DMS53 (cell line): ENCODE results near the gene LENEP.

Source experiments
- DNase-seq: peaks from one replicate; lab custom pipeline; 2025; lab: John Stamatoyannopoulos, UW

LENEP gene, protein sequence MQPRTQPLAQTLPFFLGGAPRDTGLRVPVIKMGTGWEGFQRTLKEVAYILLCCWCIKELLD

DNA sequence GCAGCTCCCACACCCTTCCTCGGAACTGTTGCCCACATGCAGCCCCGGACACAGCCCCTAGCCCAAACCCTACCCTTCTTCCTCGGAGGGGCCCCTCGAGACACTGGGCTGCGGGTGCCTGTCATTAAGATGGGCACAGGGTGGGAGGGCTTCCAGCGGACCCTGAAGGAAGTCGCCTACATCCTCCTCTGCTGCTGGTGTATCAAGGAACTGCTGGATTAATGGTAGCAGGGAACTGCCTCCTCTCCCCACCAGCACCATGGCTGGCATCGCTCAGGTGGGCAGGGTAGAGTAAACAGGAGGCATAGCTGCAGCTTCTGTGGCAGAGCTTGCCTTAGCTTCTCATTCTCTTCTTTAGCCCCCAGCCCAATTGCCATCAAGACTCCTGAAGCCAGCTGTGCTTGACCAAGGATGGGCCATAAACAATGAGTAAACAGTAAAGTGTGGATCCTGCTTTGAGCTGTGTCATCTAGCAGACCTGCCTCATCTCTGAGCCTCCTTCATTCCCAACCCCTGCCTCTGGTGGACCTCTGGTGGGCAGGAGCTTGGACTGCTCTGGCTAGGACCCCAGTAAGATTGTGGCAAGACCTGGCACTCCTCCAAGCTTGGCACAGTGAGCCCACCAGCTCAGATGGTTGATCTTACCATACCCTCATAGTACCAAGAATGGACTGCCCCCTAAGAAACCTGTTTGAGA, at the start of gene LENEP:
TSS of gene LENEP (plus strand) at position 15 of the 697 bp plus-strand sequence. CDS start at position 37, 22 bp downstream.
- DNase-seq, result peak; percentile 43

DNA sequence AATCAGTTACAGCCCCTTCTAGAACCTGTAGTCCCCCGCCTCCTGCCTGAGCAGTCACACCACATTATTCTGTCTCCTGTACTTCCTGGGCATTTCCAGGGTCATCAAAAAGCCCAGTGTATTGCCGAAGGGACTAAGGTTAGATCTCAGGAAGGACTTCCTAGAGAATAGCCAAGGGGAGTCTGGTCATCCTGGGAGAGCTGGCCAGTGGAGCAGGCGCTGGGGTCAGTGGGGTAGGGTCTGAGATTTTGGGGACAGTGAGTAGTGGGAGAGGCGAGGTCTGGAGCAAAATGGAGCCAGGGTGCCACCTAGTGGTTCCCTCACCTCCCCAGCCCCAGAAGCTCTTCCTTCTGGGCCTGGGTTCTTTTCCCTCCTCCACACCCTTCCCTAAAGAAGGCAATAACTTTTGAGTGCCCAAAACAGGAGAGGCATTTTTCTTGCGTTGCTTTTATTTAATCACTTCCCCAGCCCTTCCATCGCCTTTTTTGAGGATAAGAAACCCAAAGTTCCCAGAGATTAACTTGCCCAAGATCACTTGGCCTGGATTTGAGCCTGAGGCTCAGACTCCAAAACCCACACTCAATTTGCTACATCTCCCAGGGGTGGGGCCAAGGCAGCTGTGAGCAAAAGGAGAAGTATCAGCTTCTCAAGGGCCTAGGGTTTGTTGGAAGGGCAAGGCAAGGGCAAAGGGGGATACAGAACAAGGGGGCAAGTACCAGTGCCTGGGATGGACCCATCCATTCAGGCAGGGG, 49.6 kb upstream of the LENEP start:
- peak; percentile 59 for DNase-seq

DNA sequence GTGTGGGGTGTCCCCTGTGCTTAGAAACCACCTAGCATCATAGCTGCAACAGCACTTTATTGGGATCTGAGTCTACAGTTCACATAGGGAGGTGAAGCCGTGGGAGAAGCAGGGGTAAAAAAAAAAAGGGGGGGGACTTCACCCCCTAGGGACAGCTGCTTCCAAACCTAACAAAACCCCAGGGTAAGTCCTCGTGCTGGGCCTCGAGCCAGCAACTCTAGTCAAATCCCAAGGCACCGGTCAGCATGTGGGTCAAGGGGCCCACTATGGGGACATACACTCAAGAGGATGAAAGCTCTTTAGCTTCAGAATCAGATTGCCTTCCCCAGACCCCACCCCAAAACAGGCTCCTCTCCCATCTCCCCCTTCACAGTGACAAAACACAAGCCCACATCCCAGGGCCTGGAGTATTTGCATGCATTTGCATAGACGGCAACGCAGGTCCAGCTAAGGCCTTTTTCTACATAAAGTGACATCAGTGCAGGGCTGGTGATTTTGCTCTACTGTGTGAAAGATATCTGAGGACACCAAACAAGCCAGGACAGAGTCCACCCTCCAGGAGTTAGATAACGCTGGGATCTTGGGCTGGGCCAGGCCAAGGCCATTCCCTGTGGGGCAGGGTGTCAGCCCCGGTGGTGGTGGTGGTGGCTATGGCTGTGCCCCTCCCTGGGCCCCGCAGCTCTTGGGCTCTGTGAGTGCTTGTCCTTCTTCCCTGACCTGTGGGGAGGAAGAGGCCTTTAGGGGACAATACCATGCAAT, 48.8 kb upstream of the LENEP start:
- no peak for DNase-seq

DNA sequence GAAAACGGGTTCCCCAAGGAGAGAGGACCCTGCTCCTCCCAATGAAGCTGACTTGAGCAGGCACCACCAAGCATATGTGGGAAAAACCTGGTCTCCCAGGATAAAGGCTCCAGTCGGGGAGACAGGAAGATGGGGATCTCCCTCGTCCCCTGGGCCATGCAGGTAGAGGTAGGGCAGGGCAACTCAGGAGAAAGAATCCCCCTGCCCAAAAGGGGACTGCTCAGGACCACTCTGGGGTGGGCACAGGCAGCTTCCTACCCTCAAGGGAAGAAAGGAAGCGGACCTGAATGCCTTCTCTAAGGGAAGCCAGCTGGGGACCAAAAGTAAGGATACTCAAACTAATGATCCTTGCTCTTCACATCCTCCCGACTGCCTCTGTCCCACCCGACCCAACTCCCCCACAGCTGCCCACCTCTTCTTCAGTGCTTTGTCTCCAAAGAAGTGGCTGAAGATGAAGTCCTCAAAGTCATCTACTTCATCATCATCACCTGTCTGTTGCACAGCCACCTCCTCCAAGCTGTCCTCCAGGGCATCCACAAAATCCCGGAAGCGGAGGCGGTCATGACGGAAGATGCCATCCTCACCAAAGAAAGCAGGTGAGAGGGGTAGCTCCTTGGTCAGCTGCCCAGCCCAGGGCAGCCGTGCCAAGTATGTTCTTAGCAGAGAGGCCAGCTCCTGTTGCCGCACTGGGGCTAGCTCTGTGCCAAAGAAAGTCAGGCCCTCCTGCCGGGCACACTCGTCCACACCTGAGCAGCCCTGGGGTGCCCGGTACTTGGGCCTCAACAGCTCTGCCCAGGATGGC, 48.0 kb upstream of the LENEP start:
- DNase-seq, result no peak

DNA sequence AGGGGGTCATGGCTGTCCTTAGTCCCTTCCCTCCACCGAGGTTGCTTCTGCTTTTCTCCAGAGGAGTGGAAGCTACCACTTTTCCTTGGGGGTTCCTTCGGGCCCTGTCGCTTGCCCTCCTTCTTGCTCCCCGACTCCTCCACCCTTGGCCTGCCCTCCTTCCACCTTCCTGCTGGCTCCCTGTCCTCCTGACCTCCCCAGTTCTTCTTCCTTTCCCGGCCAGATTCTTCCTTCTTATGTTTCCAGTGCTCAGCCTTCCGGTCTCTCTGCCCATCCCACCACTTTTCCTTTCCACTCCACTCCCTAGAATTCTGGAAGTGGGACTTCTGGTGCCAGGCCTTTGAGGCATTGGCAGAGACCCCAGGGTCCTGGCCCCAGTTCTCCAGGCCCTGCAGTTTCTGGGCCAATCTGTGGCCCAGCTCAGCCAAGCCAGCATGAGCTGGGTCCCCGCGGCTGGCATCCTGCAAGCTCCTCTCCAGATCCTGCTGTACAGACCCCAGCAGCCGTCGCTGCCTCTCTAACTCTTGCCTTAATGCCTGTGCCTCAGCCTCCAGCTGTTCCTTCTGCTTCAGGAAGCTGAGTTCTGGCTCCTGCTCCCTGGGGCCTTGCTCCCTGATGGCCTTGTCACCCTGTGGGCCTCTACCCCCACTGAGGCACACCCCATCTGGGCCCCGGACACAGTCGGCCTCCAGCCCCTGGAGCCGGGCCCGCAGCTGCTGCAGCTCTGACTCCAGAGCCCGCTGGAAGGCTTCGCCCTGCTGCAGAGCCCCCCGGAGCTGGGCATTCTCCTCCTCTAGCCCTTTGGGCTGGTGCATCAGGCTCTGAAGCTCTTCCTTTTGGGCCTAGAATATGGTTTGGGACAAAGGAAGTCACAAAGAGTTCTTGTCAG, 47.2 kb upstream of the LENEP start:
- no peak for DNase-seq

DNA sequence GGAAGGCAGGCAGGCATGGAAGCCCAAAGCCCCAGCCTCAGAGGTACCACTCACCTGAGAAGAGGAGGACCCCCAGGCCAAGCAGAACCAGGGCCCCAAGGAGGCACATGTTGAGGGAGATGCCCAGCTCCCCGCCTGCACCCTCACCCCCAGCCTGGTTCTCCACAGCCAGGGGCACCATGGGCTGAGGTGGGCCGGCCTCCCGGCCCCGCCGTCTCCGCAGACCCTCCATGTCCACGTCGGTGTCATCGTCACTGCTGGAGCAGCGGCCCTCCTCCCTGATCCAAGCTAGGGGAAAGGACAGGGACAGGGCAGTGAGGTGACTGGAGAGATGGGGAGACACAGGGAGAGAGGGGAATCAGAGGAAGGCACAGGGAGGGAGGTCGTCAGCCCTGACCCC, 45.3 kb upstream of the LENEP start:
- no peak for DNase-seq

DNA sequence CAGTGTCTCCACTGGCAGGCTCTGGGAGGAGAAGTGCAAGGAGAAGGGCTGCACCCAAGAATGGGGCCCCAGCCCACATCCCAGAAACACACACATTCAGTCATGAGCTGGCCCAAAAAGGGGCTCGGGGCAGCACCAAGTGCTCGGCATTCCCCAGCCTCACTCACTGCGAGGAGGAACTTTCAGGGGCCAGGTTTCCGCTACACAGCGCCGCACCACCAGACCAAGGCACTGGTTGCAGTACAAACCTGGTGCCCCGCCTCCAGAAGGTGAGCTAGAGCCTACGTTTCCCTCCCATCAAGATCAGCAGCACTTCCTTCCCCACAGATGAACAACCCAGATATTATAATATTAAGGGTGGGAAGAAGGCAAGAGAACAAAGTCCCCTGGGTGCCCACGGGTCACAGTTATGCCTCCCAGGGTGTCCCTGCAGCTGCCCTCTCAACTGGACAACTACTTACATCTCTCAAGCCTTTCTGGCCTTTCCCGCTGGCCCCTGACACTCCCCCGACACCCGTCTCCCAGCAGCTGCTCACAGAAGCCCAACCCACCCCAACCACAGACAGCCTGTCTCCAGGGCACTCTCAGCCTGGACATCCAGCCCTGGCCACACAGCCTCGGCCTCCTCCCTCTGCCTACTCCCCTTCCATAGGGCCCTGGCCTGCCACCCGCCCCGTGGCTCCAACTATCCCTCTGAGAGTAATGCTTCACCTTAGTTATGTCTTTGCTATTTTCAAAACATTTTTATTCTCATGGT, 41.3 kb upstream of the LENEP start:
- no peak for DNase-seq

DNA sequence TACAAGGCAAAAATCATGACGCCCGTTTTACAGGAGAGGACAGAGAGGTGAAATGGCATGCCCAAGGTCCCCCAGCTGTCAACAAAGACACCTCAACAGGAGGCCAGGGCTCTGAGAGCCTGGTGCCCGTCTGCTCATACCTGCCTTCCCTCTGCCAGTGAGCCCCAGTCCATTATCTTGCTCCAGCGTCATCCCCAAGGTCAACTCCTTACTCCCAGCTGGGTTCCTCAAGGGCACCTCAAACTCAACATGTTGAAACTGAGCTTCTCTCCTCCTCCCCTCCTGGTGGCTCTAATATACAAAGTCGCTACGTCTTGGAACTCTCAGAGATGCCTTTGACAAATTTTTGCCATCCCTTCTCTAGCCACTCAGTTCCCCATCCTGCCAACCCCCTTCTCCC, 40.7 kb upstream of the LENEP start:
- no peak for DNase-seq

DNA sequence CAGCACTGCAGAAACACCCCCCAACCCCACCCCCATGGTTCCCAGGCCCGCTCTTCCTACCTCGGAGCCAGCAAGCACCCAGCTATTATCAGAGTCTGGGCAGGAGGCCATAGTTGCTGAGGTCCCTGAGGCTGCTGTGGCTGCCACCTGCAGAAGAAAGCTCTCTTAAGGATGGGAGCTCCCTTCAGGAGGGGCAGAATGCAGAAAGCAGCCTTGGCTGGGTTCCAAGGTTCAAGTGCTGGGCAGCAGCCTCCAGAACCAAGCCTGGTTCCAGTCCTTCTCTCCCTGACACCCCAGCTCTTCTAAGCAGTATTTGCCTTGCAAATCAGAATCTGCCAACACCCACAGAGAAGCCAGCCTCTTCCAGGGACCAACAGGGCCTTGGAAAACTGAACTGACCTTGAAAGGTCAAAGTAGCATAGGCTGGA, 39.8 kb upstream of the LENEP start:
- DNase-seq, result no peak

DNA sequence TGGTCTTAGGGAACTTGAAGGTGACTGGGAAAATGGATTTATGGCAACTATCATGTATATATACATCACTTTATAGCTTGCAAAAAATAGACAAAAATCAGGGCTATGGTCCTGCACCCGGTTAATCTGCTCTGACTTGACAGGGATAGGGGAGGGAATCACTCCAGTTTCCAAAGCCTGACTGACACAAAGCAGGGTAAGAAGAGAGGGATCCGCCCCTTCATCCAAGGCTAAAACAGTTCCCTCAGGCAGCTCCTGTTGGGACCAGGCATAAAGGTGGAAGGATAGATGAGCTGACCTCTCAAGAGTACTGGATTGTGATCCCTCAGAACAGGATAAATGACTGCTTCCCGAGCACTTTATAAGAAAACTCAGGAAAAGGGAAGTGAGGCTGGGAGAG, 38.8 kb upstream of the LENEP start:
- peak; percentile 50 for DNase-seq

DNA sequence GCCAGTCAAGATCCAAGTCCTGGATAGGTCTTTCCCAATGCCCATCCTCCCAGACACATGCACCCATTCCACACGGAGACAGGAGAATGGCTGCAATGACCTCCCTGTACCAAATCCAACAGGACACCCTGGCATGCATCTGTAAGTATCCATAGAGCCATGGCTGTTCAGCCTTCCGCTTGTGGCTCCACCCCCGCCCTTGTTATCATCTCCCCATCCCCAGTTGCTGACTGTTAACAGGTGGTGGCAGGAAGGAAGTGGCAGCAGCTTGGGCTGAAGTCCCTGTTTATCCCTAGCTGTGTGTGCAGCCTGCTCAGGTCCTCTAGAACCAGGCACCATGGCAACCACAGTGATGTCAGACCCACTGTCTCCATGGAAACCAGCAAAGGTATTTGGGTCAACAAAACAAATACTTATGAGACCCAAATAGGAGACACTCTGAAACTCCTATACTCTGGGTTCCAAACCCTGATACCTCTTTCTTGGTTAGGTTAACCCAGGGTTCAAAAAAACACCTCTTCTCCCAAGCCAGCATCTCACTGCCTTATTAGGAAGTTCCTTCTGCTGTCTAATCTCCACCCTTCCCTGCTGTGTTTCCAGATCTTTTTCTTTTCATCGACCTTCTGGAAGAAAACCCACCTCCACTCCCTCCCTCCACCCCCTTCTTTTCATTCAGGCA, 38.2 kb upstream of the LENEP start:
- DNase-seq, result peak; percentile 99

DNA sequence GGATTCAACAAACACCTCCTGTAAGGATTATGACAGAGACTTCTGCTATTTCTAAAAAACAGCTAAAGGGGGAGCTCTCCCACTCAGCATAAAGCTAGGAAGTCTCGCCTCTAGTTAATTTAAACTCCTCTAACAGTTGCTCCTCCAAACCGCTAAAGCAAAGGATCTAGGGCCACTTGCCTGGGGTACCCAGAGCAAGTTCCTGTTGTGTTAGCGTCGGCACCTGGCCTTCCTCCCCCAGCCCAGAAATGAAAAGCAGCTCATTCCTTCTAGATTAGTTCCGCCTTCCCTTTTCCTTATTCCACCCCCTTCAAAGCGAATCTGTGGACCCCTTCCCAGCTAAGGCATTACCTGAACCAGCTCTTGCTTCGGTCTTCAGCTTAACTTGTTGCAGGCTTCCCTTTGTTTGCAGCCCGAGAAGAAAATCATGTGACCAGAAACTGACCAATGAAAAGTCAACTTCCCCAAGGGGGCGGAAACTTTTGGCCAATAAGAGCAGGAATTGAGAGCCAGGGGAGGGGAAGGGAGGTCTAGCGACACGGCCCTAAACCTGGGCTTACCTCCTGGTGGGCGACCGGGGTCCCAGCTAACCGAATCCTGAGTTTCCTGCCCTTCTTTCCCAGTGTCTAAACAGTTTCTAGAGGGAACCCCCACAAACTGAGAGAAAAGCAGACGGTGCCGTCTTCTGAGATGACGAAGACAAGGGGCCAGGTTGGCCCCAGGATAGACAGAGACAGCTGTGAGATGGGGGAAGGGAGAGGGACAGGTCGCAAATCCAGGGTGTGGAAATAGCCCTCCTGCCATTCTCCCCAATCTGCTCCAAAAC, 37.5 kb upstream of the LENEP start, which contains the start of gene PBXIP1:
TSS of gene PBXIP1 (minus strand) at position 382 of the 826 bp plus-strand sequence. CDS start 2,378 bp downstream, outside the sequence.
- peak; percentile 95 for DNase-seq

DNA sequence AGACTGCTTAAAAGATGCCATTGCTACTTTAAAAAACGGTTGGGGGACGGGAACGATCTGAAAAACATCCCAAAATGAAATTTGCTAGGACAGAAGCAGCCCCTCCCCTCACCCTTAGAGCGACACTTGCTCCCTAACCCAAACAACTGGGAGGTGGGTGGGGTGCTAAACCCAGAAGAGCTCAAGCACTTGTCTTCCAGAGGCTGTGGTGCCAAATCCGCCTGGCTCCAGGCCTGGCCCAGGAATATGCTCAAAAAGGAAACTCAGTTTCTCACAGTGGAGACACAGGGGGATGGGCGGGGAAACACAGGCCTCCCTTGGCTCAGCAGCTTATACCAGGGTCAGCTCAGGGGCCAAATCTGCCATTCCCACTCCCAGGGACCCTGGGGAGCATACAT, 36.8 kb upstream of the LENEP start:
- DNase-seq, result peak; percentile 42

DNA sequence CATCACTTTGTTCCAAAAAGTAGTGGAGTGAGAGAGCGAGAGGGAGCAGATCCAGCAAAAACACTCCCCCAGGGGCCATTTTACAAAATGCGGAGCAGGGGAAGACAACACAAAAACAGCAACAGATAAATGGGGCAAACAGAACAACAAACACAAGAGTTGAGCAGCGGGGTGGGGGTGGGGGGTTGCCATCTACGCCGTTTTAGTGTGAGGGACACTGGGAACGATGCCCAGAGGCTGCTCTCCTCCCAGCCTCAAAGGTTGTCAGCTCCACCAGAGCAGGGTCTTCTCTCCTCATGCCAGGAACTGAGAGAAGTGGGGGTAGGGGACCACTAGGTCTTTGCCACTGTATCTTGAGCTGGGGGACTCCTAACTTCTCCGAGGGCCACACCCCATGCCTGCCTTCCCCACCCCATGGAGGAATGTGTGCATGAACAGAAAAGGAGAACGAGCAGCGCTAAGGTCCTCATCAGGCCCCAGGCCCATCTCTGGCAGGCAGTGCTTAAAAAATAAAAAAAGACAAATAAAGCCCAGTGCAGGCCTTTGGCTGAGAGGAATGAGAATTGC, 36.2 kb upstream of the LENEP start:
- DNase-seq, result no peak

DNA sequence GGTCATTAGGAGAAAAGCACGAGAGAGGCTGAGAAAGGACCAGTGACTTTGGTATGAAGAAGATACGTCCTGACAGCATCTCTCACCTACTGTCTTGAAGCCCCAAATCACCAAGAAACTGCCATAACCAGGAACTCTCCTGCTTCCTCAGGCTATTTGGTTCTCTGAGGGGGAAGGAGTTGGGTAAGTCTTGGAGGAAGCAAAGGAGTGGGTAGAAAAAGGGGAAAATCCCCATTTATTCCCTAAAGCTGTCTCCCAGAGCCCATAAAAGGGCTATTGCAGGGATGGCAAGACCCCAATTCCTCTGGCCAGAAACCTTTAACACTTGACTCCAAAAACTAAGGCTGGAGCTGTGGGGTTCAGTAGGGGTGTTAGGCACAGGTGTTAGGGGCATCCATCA, 35.4 kb upstream of the LENEP start:
- no peak for DNase-seq

DNA sequence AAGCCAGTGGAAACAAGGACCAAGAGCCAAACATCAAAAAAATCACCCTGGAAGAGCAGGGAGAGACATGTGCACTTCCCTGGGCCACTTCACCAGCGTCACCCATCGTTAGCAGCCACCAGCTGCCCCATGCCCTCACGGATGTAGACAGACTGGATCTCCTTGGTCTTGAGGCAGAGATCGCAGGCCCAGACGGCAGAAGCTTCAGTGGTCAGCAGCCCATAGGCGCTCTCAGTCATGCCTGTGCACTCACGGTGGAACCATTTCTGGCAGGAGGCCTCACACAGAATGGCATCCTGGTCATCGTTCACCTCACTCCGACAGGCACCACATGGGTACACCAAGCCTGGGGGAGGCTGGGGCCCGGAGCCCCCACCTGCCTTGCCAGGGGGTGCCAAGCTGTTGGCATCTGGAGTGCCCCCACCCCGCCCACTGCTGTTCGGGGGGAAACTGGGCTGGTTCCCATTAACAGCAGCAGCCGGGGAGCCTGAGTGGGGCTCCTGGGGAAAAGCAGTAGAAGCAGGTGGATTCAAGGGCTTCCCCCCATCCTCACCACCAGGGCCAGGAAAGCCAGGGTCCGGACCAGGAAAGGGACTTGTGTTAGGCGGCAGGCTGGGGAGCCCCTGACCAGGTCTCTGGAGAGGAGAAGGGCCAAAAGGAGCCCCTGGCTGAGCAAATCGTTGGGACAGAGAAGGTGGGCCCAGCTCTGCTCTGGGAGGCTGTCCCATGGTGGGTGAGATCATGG, 34.5 kb upstream of the LENEP start:
- DNase-seq, result no peak

DNA sequence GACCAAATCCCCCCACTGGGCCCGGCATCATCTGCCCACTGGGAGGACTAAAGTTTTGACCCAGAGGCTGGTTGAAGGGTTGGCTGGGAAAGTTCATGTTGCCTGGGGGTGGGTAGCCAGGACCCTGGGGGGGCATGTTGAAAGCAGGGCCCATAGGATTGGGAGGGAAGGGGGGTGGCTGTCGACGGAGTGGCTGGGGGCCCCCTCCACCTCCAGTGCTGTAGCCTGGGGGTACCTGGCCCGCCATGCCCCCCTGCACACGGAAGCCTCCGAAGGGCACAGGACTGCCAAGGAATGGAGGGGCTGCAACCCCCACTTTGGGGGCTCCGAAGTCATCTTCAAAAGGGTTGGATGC, 34.0 kb upstream of the LENEP start:
- no peak for DNase-seq
